NCI-H2029 (cell line): Measurements from ENCODE around the gene SKAP2.

Experiments
- DNase-seq: peaks from one replicate; lab custom pipeline; 2025; lab: John Stamatoyannopoulos, UW

The SKAP2 gene

GRCh38 chr7:26759108-26759507 is 105.3 kb downstream of the SKAP2 start:
- DNase-seq: no peak

GRCh38 chr7:26743205-26743604 is 121.2 kb downstream of the SKAP2 start:
- DNase-seq: no peak

DNA sequence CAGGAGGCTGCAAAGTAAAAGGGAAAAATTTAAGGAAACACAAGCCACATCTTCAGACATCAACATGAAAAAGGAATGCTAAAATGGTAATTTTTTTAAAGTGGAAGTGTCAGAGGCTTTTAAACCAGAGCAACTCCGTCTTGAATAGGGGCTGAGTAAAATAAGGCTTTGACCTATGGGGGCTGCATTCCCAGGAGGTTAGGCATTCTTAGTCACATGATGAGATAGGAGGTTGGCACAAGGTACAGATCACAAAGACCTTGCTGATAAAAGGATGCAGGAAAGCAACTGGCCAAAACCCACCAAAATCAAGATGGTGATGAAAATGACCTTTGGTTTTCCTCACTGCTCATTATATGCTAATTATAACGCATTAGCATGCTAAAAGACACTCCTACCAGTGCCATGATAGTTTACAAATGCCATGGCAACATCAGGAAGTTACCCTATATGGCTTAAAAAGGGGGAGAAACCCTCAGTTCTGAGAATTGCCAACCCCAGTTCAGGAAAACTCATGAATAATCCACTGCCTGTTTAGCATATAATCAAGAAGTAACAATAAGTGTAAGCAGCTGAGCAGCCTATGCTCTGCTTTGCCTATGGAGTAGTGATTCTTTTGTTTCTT is 128.3 kb downstream of the SKAP2 start:
- DNase-seq: no peak

GRCh38 chr7:26729150-26729775 is 135.1 kb downstream of the SKAP2 start:
- DNase-seq: no peak

GRCh38 chr7:26726051-26726450 is 138.3 kb downstream of the SKAP2 start:
- no peak for DNase-seq

DNA sequence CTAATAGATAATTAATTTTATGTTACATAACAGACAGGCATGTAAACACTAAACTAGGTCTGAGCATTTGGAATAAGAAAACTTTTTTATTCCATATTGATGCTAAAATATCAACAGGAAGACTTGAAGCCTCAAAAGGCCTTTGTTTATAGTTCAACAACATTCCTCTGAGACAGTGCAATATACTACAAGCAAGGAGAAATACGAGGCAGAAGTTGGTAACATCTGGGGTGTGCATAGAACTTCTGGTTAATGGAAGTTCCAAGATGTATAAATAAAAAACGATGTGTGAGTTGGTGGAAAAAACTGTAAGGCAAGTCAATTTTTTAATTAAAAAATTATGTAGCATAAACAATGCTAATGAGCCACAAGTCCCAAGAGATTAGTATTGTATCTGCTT is 139.6 kb downstream of the SKAP2 start:
- DNase-seq: no peak

- DNase-seq: no peak
Measured at GRCh38 chr7:26723129-26723528, 141.3 kb downstream of the SKAP2 start.

DNA sequence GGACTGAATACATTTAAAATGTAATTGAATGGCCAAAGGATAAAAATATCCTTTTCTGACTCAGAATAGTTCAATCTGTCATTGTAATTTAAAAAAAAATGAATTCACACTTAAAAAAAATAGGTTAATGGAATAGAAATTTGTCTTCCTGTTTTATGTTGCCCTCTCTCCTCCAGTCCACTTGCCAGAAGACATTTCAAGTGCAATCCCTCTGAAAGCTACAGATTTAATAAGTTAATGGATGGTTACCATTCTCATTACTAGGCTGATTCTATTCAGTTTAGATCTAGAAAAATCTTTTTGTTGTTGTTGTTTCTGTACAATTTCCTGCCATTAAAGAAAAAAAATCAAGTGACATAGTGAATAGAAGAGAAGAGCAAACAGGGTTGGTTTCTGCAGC is 142.9 kb downstream of the SKAP2 start:
- DNase-seq: no peak

GRCh38 chr7:26718063-26718462 is 146.3 kb downstream of the SKAP2 start:
- DNase-seq: no peak

GRCh38 chr7:26714438-26714837 is 150.0 kb downstream of the SKAP2 start:
- DNase-seq: no peak

- DNase-seq: no peak
Measured at GRCh38 chr7:26714006-26714405, 150.4 kb downstream of the SKAP2 start.

DNA sequence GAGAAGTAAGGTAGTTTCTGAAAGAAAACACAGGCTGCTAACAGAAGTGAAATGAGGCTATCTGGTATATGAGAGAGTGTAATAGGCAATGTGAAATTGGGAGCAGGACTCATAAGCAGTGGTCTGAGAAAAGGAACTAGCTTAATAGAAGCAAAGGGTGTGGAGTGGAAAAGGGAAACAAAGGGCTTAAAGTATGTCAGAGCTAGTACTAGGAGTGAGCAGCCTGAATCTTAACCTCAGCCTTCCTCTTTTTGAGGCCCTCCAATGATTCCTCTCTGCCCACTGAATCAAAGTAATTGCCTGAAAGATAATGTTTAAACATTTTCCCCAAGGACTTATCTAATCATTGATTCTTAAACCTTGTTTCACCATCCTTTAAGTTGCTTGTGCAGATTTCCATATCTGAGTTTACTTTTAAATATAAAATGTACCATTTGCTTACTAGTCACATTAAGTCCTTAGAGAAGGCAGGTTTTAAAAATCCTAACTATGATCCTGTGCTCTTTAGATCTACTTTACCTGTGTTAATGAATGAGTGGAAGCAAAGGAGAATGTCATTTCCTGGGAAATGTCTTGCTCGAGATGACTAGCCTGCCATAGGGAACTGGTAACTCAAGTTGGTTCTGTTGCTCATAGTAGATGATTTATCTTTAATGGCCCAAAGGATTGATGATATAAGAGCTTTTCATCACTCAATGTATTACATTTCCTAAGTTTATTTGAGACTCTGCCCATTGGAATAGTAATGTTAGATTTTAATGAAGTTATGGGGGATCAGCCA is 155.0 kb downstream of the SKAP2 start:
- no peak for DNase-seq

DNA sequence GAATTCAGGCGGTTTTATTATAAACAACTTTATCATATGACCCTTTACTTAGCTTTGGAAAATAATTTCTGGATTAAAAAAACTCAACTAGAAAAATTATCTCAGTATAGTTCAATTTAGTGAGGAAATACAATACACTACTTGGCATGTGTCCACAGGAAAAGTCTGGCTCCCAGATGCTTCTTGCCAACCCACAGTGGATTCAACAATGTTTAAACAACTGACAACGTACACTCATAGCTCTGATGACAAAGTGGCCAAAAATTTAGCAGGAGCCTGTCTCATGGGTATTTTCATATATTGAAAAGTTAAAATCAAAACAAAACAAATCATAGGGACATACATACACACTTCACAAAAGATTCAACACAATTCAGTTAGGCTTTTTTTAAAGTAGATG is 158.8 kb downstream of the SKAP2 start:
- DNase-seq: peak; percentile 11

DNA sequence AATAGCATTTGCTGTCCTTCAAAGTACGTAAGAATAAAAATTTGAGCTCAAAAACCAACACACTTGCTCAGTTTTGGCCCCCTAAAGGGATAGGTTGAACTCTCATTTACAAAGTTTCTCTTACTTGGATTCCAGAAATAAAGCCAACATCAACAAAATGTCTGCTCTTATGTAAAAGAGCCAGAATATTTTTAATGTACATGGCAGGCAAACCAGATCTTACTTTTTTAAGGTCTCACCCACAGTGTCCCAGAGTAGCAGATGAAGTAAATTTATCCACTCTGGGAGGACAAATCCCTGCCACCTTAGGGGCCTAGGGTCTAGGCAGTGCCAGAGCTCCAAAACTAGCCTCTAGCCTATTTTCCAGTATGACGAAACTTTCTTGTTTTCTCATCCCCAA is 159.6 kb downstream of the SKAP2 start:
- no peak for DNase-seq

GRCh38 chr7:26704036-26704435 is 160.4 kb downstream of the SKAP2 start:
- DNase-seq: no peak

GRCh38 chr7:26700893-26701292 is 163.5 kb downstream of the SKAP2 start:
- no peak for DNase-seq

DNA sequence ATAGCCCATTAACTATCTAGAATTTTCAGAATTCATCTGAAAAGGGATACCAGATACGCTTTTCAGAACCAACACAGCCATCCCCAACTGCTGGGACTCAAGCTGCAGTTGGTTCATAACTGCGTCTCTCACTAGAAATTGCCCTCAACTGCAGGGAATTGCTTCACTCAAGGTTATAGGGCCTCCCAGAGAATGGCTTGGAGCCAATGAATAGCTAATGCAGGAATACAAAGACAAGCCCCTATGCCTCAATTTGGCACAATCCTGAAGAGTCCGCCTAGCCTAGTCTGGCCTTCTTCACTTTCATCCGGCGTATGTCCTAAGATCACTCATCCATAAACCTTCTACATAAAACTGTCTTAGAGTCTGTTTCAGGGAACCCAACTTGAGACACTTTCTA is 164.0 kb downstream of the SKAP2 start:
- no peak for DNase-seq

DNA sequence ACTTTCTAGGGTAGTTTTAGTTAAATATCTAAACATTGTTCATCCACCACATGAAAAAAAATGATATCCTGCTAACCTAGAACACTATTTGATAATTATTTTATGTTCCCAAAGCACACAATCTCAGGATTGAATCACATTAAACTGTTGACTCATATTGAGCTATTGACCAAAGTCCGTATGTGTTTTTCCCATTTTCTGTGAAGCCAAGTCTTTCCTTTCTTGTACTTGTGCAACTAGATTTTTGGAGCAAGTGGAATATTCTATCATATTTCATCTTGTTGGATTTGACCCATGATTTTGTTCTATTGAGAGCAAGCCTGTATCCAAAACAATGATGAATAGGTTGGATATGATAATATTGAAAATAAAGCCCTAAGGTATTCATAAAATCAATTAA is 164.6 kb downstream of the SKAP2 start:
- no peak for DNase-seq

DNA sequence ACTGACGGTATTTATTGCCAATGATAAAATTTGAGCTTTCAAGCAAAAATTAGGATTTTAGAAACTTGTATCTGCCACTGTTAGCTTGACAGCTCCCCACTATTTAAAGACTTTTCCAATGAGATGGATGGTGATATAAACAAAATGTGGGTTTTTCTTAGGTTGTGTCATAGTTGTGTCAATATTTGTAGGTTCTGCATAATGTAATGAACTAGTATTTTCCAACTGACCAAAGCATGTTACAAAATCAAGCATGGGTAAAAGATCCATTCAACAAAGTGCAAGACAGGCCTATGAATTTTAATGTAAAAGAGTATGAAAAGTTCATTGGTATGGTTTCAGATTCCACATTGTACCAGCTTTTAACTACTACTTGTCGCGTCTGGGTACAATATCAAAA is 165.6 kb downstream of the SKAP2 start:
- DNase-seq: no peak

DNA sequence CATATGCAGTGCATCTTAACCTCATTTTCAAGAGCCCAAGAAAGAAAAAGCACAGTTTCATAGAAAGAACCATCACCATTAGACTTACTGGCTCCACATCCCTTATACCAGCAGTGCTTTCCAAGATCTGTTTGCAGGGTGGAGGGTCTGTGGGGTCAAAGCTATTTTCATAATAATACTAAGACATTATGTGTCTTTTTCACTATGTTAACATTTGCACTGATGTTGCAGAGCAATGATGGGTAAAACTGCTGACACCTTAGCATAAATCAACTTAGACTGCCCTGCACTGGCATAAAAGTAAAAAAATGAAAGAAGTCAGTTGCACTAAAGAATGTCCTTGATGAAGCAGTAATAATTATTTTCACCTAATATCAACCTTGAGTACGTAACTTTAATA is 166.2 kb downstream of the SKAP2 start:
- no peak for DNase-seq

- no peak for DNase-seq
Measured at GRCh38 chr7:26696978-26697377, 167.4 kb downstream of the SKAP2 start.

GRCh38 chr7:26696161-26696560 is 168.2 kb downstream of the SKAP2 start:
- no peak for DNase-seq

- DNase-seq: no peak
Measured at GRCh38 chr7:26694713-26695112, 169.7 kb downstream of the SKAP2 start.
